Suppressor macrophage (primary cell): ENCODE measurements around the gene HSPA4.

Experiments used
- DNase-seq, 4 experiments: peaks; one replicate each; pipeline ENCODE4 v3.0.0-alpha.2; 2020 to 2022

The HSPA4 gene

DNA sequence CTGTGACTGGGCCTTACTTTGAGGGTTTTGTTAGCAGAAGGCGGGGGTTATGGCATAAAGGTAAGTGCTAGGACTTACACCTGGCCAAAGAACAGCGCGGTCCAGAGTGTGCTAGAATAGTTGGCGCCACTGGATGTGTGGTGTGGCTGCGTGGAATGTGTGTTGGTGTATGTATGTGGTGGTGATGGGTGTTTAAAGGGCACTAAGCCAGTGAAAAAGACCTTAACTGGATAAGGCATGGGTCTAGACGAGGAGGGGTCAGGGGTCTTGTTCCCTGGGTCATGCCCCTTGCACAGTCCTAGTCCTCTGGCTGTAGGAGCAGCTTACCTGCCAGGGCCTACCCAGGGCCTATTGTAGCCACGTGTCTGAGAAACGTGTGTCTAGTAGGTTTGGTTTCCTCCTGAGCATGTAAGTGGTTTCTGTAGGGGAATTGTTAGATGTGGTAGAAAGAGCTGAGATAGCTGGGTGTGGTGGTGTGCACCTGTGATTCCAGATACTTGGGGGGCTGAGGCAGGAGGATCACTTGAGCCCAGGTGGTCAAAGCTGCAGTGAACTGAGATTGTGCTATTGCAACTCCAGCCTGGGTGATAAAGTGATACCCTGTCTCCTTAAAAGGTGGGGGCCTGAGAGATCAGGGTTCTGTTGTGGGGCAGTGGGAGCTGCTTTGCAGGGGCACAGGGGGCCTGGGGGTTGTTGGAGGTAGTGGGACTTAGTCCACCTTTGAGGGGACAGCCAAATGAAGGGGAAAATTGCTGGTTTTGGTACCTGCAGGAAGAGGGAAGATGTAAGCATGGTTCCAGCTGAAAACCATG is 55.2 kb downstream of the HSPA4 start:
- DNase-seq = no peak

- DNase-seq = peak; percentile 71 to 87 (median 76)
Measured at GRCh38 chr5:133108481-133108921, 56.7 kb downstream of the HSPA4 start.

- DNase-seq = no peak
Measured at GRCh38 chr5:133109655-133110483, 58.1 kb downstream of the HSPA4 start.

- DNase-seq = no peak
Measured at GRCh38 chr5:133110709-133111108, 58.9 kb downstream of the HSPA4 start.

GRCh38 chr5:133111299-133111698 is 59.5 kb downstream of the HSPA4 start:
- DNase-seq = peak; percentile 86 to 93 (median 92)

DNA sequence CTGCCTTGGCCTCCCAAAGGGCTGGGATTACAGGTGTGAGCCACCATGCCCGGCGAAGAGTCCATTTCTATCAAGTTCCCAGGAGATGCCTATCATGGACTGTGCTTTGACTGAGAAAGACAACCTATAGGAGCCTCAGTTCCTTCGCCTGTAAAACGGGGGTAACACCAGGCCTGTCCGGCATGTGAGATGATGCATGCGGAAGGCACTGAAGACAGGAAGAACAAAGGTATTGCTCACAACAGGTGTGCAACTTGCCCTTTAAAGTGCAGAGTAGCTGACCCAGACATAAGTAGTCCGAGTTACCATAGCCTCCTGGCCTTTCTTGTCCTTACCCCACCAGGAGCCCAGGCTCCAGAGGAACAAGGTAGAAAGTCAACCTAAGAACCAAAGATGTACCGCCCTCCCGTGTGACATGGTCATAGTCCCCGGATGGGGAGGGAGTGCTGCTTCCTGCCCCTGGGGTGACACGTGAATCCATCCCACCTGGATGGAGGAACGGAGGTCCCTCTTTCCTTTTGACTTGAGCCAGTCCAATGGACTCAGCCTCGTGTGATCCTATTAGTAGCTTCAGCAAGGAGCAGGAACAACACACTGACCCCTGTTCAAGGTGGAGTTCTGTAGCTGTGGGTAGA is 60.3 kb downstream of the HSPA4 start:
- DNase-seq = no peak

DNA sequence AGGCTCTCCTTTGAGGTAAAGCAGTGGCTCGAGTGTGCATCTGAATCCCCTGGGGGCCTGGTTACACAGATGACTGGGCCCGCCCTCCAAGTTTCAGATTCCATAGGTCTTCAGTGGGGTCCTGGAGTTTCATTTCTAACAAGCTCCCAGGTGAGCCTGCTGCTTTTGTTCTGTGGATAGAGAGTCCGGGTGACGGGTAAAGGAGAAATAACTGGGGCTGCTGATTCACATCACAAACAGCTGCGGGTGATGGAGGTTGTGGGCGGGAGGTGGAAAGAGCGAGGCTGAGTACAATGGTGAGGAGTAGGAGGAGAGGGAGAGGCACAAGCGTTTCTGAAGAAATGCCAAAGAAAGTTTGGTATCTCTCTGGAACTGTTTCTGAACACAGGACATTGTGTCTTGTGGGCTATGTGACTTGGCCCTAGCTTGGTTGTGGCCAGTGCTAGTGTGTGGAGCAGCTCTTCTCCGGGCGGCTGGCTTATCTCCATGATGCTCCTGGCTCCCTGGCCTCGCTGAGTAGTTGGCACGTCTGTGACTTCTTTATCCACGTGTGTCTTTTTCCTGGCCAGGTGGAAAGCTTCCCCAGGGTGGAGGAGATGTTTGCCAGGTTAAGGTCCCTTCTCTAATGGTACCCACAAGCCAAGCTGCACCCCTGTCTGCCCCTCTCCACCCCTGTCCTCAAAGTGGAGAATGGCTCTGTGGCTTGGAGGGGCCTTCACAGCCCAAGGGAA is 61.7 kb downstream of the HSPA4 start:
- DNase-seq = no peak

DNA sequence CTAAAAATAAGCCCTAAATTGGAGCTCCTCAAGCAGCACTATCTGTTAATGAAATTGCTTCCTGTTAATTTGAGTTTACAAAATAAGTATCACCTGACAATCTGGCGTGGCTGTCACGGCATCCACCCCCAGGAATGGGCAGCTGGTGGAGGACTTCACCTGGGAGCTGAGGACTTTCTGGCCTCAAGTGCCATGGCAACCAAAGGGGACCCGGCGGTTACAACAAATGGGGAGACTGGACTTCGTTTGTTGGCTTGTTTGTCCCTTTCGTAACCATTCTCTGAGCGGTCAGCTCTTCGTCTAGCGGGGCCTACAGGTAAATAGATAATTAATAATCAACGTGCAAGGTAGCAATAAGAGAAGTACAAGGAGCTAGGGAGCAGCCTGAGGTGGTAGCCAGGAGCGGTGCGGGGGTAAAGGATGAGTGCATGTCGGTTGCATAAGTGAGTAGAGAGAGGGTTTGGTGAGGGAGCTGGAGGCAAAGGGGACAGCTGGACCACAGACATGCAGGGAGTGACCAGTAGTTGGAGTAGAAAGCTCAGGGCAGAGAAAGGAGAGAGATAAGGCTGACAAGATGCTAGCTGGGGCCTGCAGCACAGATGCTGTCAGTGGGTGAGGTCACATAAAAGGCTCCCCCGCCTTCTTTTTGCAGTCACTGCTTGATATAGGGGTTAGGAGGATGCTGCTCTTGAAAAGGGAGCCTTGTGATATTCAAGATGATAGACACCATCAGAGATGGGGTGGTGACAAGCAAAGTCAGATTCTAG is 62.5 kb downstream of the HSPA4 start:
- DNase-seq = no peak

DNA sequence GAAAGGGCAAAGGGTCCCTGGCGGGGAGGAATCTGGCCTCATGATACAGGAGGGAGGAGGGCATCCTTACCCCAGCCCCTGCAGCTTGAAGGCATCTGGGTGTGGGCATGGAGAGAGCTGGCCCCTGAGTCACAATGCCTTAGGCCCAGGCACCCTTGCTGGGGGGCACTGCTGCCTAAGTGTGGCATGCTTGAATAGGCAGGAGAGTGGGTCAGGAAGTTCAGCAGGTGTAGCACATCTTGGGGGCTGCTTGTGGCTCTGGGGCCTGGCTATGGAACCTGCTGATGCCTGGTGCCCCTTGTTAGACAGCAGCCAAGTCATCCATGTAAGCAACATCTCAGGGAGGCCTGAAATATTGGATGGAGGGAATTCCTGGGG is 63.1 kb downstream of the HSPA4 start:
- no peak for DNase-seq

DNA sequence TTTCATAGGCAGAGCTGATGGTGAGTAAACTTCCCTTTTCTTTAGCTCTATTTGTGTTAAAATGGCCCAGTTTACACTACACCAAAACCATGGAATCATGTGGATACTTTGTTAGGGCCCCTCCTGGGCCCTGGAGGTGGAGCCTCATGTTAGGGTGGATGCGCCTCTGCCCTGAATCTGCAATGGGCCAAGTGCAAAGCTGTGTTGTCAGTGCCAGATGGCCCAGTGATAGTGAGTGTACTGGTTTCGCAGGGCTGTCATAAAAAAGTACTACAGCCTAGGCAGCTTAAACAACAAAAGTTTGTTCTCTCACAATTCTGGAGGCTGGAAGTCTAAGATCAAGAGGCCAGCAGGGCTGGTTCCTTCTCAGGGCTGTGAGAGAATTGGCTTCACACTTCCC is 64.8 kb downstream of the HSPA4 start:
- no peak for DNase-seq

DNA sequence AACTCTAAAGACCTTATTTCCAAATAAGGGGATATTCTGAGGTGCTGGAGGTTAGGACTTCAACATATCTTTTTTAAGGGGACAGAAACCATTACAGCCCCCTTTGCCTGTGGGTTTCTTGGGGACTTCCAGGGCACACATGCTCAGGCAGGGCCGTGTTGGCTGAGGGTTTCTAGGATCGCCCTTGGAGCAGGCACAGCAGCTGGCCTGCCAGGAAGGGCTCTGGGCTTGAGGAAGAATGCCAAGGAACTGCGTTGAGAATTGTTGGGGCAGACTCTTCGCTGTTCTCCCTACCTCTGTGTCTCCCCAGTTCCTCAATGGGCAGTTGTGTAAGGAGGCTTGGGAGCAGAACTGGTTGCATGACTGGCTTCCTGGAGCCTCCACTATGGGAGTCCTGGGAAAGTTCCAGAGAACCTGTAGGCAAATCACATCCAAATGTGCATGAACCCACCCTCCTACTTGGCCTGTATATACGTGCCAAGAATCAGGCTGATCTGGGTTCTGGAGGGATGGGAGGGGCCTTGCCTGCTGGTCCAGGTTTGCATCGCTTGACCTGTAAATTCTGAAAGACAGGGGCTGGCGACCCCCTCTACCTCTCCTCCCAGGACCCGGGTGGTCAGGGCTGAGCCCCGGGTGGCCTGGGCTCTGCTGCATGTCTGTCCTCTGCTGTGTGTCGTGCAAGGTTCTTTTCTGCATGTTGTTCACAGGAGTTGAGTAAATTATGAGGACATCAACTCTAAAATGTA is 65.5 kb downstream of the HSPA4 start:
- no peak for DNase-seq

DNA sequence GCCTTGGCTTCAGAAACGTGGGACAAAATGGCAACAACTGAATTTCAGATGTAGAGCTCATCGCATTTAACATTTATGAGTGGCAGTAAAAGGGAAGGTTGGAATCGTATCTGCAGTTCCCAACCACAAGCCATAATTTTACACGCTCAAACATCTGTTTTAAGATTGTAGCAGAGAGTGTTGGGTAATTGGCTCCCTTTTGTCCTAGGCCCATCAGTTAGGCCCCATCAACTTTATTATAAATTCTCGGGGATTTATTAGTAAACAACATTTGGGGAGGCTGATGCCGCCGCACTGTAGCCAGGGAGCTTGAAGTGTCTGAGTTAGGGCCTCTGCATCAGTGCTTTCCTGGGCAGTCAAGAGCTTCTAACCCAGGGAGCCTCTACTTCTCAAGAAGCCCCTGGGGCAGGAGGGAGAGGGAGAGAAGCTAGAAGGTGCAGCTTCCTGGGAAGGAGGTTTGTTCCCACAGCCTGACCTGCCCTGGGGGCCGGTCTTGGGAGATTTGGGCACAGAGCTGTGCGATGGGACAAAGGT is 66.2 kb downstream of the HSPA4 start:
- no peak for DNase-seq

DNA sequence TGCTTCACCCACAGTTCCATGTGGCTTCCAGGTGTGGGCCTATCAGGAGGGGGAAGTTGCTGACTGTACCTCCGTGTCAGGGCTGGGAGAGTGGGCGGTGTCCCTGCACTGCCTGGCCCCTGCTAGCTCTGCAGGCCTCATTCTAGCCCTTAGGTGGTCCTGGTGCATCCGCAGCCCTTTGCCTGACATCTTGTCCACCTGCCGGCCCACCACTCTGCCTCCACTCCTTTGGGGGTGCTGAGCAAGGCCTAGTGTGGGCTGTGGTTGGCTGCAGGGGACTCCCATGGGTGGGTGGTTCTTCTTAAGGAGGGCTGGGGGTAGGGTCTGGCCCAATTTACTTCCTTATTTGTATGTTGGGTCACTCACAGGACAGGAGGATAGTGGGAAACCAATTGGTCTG is 66.9 kb downstream of the HSPA4 start:
- no peak for DNase-seq

DNA sequence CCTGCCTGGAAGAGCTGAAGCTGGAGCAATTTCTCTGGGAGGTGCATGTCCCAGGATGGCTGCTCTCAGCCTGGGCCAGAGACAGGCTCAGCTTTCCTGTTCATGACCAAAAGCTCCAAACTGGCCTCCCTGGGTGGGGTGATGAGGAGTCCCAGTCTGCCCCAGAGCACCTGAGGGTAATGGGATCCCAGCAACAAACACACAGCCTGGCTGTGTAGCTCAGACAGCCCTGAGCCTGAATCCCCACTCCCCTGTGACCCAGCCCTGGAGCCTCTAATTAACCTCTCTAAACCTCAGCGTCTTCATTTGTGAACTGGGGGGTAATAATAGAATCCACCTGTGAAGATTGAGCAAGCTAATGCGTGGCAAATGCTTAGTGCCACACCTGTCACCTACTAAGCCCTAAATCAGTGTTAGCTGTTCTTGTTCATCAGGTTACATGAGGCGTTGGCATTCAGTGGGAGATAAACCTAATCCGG is 67.5 kb downstream of the HSPA4 start:
- no peak for DNase-seq

- DNase-seq = no peak
Measured at GRCh38 chr5:133120156-133120750, 68.4 kb downstream of the HSPA4 start.

DNA sequence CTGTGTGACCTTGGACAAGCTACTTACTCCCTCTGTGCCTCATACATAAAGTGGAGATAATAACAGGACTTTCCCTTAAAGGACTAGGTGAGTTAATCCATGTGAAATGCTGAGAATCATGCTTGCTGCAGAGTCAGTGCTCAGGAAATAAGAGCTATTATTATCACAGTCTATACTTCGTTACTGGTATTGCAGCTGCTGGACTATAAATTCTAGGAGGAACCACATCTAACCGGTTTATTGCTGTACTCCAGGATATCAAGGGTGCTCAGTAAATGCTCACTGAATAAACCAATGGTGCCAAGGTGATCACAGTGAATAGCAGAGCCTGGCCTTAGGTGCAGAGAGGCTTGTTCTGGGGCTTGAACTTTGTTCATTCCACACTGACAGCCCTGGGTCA is 69.3 kb downstream of the HSPA4 start:
- DNase-seq = no peak

DNA sequence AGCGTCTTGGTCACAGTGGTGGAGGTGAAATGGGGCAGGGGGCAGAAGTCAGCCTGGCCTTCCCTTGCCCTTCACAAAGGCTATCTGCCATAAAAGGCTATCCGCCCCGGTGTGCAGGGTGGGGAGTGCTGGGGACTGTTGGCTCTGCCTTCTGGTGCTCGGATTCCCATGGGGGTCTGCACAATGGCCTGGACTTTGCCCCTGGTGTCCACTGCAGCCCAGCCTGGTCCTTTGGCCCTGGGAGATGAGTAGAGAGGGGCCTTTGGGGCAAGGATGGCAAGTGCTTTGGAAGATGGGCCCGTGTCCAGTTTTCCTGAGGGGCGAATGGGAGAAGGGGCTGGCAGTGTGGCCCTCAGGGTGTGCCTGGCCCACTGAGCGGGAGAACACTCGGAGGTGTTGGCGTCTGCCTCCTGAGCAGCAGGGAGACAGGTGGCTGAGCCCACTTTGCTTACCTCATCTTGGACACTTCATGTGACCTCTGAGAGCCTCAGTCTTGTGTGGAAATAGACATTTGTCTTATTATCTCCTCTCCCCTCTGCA is 69.9 kb downstream of the HSPA4 start:
- DNase-seq = no peak

DNA sequence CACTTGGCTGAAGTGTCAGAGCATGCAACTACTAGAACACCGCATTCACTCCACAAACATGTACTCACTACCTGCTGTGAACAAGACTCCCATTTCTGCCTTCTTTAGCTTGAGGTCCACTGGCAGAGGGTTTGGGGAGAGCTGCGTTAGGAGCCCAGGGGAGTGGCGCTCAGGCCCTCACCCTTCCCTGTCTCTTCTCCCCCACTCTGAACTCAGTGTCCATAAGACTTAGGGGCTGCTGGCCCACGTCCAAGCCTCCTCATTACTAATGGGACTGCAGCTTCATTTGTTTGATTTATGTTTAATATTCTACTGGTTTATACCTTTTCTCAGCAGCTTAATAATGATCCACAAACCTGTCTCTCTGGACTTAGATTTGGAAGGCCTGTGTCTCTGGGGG is 70.9 kb downstream of the HSPA4 start:
- DNase-seq = no peak

DNA sequence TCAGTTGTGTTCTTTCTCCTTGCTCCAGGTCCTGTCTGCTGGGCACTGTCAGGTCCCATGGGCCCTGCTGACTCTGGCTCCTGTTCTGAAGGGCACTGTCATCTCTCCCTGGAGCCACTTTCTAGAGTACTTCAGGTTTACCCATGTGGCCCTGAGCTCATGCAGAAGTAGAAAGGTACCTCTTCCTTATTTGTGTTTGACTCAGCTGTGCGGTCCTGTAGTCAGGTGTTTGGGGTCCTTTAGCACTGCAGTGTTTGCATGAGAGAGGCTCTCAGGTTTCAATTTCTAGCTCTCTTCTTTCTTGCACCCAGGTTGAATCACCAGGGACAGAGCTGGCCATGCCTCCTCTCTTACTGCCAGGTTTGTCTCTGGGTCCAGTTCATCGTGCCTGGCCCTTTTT is 71.5 kb downstream of the HSPA4 start:
- DNase-seq = no peak

DNA sequence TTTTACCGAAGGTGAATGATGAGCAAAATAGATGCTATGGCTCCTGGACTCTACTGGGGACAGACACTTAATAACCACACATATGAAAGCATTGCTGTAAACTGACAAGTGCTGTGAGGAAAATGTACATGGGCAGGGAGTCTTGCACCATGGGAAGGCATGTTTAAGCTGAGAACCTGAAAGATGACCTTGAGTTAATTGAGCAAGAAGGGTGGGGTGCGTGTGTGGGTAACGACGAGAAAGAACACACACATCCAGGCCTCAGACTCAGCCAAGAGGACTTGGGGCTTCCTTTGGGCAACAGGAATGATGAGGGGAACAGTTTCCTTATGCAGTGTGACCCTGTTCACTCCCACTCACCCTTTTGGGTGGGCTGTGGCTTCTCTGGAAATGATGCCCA is 73.1 kb downstream of the HSPA4 start:
- DNase-seq = no peak
